ENCODE data around the gene CPT1A.

GRCh38 chr11:68859123-68859522 lies 17.4 kb upstream of the CPT1A start:
- TF ChIP-seq POLR2A (IDR thresholded peaks at IDR 0.05; ENCODE audit: extremely low read depth, insufficient read length) = no peak
- TF ChIP-seq CTCF (IDR thresholded peaks at IDR 0.05; ENCODE audit: low read depth, low read length) = no peak
- no peak for TF ChIP-seq MYC (IDR thresholded peaks at IDR 0.05; ENCODE audit: low read depth, low read length)
